ENCODE results near the gene ZNF20.

The ZNF20 gene

DNA sequence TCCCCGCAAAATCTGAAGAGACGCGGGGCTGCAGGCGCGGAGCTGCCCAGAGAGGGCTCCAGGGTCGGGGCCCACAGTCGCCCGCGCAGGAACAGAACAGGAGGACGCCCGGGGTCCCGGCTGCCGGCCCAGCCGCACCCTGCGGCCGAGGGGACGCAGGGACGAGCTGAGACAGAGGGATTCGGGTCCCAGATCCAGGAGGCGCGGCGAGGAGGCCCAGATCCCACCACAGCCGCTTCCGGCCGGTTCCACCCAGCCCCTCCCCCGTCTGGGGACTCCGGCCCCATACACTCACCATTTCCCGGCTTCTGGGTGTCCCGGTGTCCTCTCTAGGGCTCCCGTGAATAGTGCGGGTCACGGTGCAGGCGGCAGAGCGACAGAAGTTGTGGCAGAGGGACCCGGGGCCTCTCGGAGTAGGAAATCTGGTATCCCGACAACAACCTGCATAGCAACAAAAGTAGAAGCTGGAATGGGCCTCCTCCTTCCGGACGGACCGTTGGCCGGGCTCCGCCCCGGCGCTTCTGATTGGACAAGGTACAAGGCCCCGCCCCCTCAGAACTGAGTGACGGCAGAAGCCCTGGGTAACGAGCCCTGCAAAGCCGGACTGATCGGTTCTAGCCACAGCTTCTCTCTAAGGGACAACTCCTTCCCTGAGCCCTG is at the start of gene ZNF20:
Gene ZNF20, minus strand, starts transcription at position 466 of the 660 bp plus-strand sequence. Its CDS starts 168 bp downstream, at position 298.
- DNase-seq: peak; percentile 91

DNA sequence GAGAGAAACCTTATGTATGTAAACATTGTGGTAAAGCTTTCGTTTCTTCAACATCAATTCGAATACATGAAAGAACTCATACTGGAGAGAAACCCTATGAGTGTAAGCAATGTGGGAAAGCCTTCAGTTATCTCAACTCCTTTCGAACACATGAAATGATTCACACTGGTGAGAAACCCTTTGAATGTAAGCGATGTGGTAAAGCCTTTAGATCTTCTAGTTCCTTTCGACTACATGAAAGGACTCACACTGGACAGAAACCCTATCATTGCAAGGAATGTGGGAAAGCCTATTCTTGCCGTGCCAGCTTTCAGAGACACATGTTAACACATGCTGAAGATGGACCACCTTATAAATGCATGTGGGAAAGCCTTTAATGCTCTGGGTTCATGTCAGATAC is 47.5 kb upstream of the ZNF20 start:
- DNase-seq: no peak

DNA sequence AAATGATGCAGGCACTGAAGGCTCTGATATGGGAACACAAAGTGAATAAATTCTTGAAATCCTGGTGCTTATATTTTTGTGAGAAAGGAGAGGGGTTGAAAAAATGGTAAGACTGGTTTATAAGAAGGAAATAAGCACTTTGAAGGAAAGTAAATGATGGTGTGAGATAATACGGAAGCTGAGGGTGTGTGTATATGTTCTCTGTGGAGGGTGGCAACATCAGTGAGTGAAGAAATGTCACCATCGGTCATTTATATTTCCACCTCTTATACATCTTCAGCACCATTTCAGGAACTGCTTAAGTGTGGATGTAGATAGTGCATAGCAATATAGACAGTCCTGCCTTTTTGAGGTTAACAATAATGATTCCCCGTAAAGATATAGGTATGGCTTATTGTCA is 40.2 kb upstream of the ZNF20 start:
- DNase-seq: no peak

DNA sequence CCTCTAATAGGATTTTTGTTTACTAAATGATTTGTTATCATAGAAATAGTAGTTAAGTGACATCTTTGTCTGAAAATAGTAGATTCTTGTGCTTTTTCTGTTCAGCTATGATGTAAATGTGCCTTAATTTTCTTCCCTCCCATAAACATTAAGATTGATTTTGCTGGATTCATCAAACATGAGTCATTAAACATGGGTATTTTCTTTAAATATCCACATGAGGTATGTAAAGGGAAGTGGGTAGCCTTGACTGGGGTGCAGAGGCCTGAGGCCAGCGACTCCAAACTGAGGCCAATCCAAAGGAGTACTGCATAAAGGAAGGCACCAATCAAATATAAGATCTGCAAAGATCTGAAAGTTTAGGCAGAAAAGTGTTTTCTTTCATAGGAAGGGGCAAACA is 26.5 kb upstream of the ZNF20 start:
- DNase-seq: peak; percentile 26

DNA sequence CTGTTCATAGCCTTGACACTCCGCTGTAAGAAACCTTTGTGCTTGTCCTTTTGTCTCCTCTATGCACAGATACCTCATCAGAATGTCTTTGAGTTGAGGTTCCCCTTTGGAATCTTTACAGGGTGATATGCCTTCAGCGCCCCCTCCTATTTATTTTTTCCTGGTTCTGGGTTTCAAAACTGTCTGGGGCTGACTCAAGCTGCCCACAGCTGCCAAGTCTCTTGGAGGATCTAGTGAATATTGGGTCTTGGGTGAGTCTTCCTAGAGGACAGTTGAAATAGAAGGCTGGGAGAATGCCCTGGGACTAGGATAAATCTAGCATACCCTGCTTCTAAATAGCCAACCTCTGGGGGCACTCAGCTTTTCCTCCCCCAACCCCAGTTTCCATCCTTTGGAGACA is 23.7 kb upstream of the ZNF20 start:
- DNase-seq: no peak

DNA sequence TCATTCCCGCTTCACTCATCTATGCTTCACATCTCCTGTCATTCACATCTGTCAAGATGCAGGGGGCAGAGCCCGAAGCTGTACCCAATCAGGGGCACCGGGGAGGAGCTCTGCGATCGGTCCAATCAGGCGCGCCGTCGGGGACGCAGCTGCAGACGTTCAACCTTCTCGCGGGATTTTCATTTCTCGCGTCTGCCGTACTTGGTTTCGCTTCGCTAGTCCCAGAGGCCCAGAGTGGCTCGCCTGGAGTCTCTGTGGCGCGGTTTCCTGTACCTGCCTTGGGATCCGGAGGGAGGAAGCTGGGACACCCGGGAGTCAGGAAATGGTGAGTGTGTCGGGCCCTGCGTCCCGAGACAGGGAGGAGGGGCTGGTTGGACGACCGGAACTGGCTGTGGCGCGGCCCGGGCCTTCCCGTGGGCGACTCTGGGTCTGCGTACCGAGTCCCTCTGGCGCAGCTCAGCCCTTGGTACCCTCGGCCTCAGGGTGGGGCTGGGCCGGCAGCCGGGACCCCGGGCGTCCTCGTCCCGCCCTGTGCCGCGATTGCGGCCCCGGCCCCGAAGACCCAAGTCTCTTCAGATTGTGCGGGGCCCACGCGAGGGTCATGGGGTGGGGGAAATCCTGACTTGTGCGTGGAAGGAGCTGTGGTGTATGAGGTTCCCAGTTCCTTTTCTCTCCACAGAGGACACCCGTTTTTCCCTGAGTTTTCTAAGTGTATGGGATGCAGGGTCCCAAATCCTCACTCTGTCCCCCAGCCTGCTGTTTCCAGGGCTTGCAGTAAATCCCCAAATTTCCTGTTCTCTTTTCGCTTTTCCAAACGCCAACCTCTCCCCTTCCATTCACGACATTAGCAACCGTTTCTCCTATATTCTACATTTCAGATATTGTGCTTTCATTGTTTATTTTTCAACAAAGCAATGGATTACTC is 23.0 kb upstream of the ZNF20 start, which contains the start of gene ZNF136:
Gene ZNF136, plus strand, starts transcription at position 215 of the 925 bp plus-strand sequence. Its CDS starts 108 bp downstream, at position 323.
- DNase-seq: peak; percentile 96

DNA sequence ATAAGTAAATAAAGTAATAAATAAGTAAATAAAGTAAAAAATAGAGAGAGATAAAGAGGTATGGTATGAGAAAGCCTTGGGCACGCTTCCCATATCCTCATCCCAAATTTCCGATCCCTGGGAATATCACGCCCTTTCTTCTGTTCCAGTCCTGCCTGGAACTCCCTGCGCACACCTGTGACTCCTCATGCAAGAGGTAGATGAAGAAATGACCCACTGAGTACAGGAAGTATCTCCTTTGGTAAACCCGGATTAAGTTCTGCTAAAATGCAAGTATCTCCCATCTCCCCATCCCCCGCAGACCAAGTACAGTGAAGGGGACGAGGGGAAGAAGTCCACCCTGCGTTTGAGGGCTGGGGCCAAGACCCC is 22.3 kb upstream of the ZNF20 start:
- no peak for DNase-seq

DNA sequence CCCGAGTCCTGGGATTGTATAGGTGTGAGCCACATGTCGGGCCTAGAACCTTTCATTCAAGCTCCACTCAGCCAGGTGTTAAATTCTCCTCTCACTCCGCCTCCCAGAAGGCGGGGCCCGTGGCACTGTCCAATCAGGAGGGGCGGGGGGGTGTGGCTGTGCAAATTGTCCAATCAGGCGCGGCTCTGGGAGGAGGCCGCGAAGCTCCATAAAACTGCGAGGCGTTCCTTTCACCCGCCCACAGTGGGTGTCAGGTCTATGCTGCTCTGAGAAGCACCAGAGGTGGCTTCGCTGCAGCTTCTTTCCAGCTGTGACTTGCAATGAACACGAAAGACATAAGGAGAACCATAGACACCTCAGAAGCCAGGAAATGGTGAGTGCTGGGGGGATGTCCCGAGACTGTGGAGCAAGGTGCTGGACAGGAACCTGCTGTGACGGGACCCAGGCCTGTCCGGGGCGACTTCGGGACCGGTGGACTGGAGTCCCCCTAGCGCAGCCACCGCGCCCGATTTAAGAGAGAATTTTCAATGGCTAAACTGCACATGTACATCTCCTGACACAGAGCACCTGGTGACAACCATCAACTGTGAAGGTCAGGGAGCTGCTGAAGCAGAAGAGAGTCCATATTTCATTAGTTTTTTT is 19.7 kb upstream of the ZNF20 start:
- no peak for DNase-seq

DNA sequence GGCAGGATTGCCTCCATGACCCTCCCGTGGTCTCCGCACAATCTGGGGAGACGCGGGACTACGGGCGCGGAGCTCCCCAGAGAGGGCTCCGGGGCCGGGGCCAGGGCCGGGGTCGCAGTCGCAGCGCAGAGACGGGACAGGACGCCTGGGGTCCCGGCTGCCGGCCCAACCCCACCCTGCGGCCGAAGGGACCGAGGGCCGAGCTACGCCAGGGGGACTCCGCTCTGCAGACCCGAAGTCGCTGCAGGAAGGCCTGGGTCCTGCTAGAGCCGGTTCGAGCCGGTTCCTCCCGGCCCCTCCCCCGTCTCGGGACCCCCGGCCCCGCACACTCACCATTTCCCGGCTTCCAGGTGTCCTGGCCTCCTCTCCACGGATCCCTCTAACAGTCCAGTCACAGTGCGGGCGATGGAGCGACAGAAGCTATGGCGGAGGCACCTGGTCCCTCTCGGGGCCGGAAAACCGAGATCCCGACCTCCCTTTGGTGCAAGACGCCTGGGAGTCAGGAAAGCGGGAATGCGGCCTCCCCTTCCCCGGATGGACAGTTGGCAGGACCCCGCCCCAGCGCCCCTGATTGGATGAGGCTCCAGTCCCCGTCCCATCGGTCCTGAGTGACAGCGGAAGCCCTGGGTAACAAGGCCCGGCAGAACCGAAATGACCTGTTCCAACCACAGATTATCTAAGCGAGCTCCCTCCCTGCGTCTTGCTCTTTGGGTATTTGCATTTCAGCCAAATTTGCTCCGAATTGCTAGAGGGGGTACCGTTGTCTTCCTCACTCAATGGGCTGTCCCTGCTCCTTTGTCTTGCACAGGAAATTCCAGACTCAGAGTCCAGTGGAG is 16.3 kb upstream of the ZNF20 start, which contains the start of gene ZNF625:
Gene ZNF625, minus strand, starts transcription at position 512 of the 836 bp plus-strand sequence. Its CDS starts 176 bp downstream, at position 336.
- peak; percentile 89 for DNase-seq

DNA sequence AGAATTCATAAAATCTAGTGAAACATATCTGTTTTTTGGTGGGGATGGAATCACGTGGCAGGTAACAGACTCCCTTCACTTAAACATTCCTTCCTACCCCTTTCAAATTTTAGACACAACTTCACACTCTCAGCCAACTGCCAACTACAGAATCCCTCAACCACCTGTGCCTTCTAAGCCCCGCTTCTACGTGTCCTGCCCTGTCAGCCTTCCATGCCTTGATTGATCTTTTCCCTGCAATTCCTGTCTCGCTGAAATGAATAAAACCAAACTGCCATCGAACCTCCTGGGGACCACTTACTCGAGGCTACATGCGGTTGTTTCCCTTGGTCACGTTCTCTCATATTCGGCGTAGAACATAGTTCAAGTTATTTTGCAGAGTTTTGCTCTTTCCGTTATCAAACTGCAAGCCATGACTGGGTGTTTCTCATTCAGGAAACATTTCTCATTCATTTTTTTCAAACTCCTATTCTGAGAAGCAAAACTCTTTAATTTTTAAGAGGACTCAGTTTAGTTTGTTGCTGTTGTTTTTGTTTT is 15.2 kb upstream of the ZNF20 start:
- no peak for DNase-seq

DNA sequence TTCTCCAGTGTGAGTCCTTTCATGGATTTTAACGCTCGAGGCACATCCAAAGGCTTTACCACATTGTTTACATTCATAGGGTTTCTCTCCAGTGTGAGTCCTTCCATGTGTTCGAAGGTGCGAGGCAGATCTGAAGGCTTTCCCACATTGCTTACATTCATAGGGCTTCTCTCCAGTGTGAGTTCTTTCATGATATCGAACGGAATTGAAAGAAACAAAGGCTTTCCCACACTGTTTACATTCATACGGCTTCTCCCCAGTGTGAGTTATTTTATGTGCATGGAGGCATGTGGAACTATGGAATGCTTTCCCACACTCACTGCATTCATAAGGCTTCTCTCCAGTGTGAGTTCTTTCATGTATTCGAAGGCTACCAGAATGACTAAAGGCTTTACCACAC is 5.2 kb upstream of the ZNF20 start:
- DNase-seq: no peak

DNA sequence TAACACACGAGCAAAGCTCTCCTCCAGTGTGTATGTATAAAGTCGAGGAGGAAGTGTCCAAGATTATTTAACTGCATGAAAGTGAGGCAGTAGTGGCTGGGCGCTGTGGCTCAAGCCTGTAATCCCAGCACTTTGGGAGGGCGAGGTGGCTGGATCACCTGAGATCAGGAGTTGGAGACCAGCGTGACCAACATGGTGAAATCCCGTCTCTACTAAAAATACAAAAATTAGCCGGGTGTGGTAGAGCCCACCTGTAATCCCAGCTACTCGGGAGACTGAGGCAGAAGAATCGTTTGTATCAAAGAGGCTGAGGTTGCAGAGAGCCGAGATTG is 1.2 kb upstream of the ZNF20 start:
- DNase-seq: no peak

DNA sequence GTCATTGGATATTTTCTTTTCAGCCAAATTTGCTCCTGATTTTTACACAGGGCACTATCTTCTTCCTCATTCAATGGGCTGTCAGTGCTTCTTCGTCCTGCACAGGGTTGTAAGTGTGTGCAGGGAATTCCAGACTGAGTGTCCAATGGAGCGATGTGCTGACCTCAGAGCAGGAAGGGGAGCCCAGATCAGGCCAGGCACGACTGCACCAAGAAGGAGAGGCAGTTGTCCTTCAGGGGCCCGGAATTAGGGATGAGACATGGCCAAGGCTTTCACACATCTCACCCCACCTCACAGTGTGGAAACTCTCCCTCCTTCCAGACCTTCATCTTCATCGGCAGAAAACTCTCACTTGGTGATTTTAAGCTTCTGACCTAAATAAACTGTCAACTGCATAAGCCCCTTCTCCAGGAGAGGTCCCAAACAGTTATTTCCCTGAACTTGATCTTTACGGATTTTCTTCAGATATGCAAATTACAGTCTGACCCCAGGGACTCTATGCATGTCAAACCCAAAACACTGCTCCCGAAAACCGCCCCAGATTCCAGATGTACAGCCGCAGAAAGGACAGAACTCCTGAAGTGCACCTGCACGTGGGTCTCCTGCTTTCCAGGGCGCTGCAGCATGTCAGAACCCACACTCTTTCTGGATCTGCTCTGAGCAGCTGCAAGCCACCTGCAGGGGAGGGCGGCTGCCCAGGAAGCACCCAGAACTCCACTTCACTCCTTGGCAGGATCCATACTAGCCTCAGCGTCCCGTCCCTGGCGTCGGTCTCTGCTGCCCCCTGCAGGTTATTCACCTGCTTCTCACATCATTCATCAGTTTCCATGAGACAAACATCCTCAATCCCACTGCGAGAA is 625 bp upstream of the ZNF20 start:
- DNase-seq: peak; percentile 77

DNA sequence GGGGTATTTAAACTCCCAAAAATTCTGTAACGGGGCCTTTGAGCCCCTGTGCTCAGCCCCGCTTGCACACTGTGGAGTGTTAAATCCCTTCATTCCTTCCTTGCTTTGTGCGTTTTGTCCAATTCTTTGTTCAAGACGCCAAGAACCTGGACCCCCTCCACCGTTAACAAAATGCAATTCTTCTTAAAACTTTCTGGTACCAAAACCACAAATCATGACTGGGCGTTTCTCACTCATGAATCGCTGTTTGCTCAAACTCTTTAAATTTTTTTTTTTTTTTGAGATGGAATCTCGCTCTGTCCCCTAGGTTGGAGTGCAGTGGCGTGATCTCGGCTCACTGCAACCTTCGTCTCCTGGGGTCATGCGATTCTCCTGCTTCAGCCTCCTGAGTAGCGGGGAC is 881 bp downstream of the ZNF20 start:
- no peak for DNase-seq

DNA sequence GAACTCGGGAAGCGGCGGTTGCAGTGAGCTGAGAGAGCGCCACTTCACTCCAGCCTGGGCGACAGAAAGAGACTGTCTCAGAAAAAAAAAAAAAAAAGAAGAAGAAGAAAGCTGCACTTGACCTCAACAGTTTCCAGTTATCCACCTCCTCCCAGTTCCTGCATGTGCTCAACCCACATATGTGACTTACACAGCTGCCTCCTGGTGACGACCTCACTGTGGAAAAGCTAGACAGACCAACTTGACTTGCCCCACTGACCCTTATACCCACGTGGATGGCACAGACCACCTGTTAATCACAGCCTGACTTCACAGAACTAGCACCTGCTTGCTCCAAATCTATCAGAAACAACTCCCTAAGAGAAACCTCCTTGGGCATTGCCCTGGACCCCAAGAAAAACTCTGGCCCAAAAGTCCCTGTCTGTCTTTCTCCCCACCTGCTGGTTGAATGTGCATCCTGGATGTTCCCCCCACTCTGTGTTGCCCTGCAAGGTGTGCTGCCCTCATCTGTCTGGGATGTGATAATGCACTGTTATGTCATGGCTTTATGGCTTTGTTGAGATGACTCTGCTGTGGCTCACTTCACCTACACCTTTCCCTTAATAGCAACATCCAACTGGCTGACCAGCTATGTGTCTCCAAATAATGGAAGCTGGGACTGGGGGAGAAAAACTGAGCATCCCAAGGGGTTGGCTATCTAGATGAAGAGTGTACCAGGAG is 2.8 kb downstream of the ZNF20 start:
- DNase-seq: no peak

DNA sequence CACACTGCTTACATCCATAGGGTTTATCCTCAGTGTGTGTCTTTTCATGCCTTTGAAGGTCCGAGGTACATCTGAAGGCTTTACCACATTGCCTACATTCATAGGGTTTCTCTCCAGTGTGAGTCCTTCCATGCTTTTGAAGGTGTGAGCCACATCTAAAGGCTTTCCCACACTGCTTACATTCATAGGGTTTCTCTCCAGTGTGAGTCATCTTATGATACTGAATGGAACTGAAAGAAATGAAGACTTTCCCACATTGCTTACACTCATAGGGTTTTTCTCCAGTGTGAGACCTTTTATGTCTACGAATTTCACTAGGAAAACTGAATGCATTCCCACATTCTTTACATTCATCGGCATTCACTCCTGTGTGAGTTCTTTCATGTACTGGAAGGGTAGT is 7.1 kb downstream of the ZNF20 start:
- peak; percentile 18 for DNase-seq

DNA sequence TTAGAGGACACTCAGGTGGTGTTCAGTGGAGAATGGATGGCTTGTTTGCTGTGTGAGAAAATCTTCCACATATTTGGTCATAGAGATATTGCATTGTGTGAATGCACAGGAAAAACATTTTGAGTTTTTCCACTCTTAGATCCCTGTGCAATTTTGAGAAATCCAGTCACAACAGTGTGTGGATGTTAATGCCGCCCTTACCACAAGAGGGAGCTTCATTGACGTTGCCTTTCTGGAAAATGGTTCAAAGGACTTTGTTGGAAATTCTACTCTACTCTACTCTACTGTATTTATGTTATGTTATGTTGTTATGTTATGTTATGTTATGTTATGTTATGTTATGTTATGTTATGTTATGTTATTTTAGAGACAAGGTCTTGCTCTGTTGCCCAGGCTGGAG is 13.4 kb downstream of the ZNF20 start:
- no peak for DNase-seq

DNA sequence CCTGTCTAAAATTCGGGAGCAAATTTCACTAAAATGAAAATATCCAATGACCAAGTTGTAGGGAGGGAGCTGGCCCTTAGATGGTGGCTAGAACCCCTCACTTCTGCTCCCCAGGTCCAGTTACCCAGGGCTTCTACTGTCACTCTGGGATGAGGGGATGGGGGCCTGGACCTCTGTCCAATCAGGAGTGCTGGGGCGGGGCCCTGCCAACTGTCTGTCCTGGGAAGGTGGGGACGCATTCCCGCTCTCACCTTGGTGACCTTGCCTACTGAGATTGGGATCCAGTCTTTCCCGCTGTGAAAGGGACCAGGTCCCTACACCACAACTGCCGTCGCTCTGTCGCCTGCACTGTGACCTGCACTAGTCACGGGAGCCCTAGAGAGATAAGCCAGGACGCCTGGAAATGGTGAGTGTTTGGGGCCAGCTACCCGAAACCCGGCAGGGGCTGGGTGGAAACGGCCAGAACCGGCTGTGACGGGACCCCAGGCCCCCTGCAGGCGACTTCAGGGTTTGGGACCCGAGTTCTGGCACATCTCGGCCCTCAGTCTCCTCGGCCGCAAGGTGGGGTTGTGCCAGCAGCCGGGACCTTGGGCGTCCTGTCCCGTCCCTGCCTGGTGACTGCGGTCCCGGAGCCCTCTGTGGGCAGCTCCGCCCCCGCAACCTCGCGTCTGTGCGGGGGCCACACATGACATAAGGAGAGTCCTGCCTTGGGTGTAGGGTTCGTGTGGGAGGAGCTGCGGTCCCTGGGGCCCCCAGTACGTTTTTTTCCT is 22.8 kb downstream of the ZNF20 start:
- DNase-seq: no peak

DNA sequence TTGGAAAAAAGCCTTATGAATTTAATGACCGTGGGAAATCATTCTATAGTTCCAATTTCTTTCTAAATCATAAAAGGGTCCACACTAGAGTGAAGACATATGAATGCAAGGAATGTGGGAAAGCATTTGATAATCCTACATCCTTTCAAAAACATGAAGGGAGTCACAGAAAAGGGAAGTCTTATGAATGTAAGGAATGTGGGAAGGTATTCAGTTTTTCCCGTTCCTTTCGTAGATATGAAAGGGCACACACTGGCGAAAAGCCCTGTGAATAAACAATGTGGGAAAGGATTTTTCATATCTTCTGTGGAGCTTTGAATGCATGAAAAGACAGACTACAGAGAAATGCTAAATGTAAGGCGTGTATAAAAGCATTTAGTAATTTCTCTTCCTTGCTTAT is 27.0 kb downstream of the ZNF20 start:
- DNase-seq: peak; percentile 9

DNA sequence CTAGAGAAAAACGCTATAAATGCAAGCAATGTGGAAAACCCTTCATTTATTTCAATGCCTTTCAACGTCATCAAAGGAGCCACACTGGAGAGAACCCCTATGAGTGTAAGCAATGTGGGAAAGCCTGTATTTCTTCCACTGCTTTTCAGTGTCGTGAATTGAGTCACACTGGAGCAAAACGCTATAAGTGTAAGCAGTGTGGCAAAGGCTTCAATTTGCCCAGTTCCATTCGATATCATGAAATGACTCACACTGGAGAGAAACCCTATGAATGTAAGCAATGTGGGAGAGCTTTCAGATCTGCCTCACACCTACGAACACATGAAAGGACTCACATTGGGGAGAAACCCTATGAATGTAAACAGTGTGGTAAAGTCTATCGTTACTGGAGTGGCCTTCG is 27.4 kb downstream of the ZNF20 start:
- DNase-seq: no peak
